ENCODE measurements around the gene PAN2.
"Not testable (repeated sequence)": the region's sequence is repeated elsewhere in the genome, so short reads cannot be mapped to it uniquely, and the experiment has no call there.

The PAN2 gene

GRCh38 chr12:56284263-56284662, 49.5 kb downstream of the PAN2 start:
- H3K27ac ChIP-seq, H3K4me3 ChIP-seq: not testable (repeated sequence)

- Histone ChIP-seq H3K27ac (no peak overlapping the region), H3K4me3 (no peak overlapping the region)
Measured at GRCh38 chr12:56282579-56282978, 51.2 kb downstream of the PAN2 start.

GRCh38 chr12:56282030-56282429, 51.8 kb downstream of the PAN2 start:
- no peak overlapping the region for H3K4me3 ChIP-seq
- no peak overlapping the region for H3K27ac ChIP-seq

- H3K27ac ChIP-seq = no peak overlapping the region
- H3K4me3 ChIP-seq = no peak overlapping the region
Measured at GRCh38 chr12:56280849-56281248, 53.0 kb downstream of the PAN2 start.

- H3K4me3 ChIP-seq = no peak overlapping the region
- H3K27ac ChIP-seq = no peak overlapping the region
Measured at GRCh38 chr12:56278905-56279304, 54.9 kb downstream of the PAN2 start.

- Histone ChIP-seq H3K27ac (no peak overlapping the region), H3K4me3 (no peak overlapping the region)
Measured at GRCh38 chr12:56274299-56274698, 59.5 kb downstream of the PAN2 start.

- H3K27ac ChIP-seq, H3K4me3 ChIP-seq: not testable (repeated sequence)
Measured at GRCh38 chr12:56272468-56272867, 61.3 kb downstream of the PAN2 start.

GRCh38 chr12:56271031-56271430, 62.8 kb downstream of the PAN2 start:
- Histone ChIP-seq H3K27ac (no peak overlapping the region), H3K4me3 (no peak overlapping the region)

GRCh38 chr12:56267443-56268071, 66.2 kb downstream of the PAN2 start:
- Histone ChIP-seq H3K4me3 (peak overlapping the region; percentile 54 to 73 (median 68)), H3K27ac (peak overlapping the region in 19 of 21 experiments; percentile 68 to 95 (median 90))

GRCh38 chr12:56266693-56267442, 66.9 kb downstream of the PAN2 start, which contains the start of gene COQ10A:
COQ10A (plus strand) TSS chr12:56266942; CDS start chr12:56267119, 177 bp downstream.
- Histone ChIP-seq H3K27ac (peak within 1 kb of the TSS; percentile 39 to 95 (median 89)), H3K4me3 (peak within 1 kb of the TSS; percentile 54 to 73 (median 68))
